Stimulated activated CD8-positive, alpha-beta memory T cell treated with anti-CD3 and anti-CD28 coated beads, Interleukin-7, amount 100 ng/mL, for 48 hours (primary cell): Measurements from ENCODE around the gene CCDC57.
"Not testable (repeated sequence)": the region's sequence is repeated elsewhere in the genome, so short reads cannot be mapped to it uniquely, and the experiment has no call there.

ENCODE experiments used
- DNase-seq, 2 donors: peaks; one replicate each; pipeline ENCODE4 v3.0.0-alpha.2; 2020; ENCODE audit warnings: low read depth in 1 of 2; ENCODE audit errors: extremely low read depth in 1 of 2

CCDC57 gene

GRCh38 chr17:82133166-82133953, 79.3 kb downstream of the CCDC57 start:
- DNase-seq: not testable (repeated sequence)

DNA sequence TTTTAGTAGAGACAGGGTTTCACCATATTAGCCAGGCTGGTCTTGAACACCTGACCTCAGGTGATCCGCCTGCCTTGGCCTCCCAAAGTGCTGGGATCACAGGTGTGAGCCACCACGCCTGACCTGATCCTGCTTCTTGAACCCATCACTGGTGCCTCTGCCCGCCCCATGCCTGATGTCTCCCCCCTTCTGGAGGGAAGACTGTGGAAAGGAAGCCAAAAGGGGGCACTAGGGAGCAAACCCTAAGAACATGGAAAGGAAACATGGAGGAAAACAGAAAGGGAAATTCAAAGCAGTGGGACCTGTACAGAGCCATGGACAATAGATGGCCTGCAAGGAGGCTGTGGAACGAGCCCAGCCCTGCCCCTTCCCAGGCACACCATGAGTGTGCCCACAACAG, 83.5 kb downstream of the CCDC57 start:
- DNase-seq: no peak

DNA sequence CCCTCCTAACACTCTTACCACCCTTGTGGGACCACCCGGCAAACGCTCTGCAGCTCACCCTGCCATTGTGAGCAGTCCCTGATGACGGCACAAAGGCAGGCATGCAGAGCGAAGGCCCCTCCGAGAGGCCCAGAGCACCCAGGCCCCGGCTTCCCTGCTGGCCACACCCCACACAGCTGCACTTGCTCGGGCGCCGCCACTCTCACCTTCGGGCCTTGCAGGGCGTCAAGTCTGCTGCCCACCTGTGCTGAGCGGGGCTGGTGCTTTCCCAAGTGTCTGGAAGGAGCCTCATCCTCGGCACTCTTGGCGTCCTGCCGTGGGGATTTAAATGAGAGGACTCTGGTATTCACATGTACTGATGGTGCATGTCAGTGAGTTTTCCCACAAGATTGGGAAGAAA, 84.4 kb downstream of the CCDC57 start:
- no peak for DNase-seq

DNA sequence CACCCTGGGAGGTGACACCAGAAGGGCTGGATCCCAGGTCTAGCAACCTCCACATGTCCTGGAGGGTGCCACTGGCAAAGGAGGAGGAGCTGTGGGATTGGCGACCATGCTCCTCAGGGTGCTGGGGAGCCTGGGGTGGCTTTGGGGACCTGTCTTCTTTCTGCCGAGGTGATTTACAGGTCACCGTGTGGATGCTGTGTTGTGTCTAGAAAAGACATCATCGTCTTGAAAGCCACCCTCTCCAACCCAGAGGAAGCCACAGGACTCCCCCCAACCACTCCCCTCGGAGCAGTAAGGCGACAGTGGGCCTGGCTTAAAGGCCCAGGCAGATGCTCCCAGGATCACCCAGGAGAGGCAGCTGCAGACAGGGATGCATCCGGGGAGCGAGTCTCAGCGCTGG, 84.9 kb downstream of the CCDC57 start:
- no peak for DNase-seq

DNA sequence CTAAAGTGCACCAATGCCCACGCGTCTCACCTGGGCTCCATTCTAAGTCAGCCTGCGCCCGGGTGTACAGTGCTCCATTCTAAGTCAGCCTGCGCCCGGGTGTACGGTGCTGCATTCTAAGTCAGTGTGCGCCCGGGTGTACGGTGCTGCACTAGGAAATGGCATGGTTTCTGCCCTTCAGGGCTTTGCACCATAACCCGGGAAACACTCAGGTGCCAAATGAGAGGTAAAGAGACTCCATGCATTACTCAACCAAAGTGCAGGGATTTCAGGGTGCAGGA, 85.4 kb downstream of the CCDC57 start:
- no peak for DNase-seq

GRCh38 chr17:82126556-82127314, 85.9 kb downstream of the CCDC57 start:
- DNase-seq: peak in 1 of 2 donors; percentile 39

DNA sequence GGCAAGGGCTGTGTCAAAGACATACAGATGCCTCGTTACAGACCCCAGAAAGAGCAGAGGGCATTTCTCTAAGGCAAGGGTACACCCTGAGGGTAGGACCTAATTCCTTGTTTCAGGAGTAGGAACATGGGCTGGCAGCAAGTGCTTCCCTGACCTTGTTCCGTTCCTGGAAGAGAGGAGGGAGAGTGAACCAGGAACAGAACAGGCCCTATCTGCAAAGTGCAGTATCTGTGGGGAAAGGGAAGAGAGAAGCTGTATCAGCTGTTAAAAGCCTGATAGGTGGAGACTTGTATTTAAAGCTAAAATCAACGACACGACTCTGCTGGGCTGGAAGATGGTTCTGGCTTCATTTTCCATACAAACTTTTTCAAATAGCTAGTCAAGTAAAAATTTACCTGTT, 88.5 kb downstream of the CCDC57 start:
- DNase-seq: no peak

DNA sequence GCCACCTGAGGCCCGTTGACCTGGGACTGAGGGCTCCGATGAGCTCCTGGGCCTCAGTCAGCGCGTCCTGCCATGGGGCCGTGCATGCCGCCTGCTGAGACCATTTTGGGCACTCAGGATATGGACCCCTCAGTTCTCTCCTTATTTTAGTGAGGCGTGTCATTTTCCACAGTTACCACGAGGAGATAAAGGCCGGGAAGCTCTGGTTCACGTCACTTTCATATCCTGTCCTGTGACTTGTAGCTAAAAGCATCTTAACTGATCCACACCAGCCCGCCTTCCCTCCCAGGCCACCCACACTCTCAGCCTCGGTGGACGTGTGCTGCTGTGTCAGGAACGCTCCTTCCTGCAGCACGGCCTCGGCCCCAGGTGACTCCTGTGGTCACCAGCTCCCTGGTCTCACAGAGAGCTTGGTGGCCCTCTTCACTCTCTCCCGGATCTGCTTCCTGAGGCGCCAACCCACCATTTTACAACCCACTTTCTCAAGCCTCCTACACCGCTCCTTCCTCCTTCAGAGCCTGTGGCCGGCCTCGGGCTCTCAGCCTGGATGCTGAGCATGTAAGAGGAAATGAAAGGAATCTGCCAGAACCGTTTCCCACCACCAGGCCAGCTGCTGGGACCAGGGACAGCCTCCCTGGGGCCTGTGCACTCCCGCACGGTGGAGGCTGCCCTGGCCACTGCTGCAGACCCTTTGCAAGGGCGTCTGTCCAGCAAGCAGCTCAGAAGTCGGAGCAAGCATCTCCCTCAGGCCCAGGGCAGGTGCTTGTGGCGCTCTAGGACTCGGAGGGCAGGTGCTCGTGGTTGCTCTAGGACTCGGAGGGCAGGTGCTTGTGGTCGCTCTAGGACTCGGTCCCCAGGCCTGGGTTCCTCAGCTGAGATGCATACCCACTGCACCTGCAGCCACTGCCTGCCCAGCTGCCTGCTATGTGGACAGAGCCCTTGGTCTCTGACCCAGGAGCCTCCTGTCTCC, 90.7 kb downstream of the CCDC57 start:
- DNase-seq: no peak

DNA sequence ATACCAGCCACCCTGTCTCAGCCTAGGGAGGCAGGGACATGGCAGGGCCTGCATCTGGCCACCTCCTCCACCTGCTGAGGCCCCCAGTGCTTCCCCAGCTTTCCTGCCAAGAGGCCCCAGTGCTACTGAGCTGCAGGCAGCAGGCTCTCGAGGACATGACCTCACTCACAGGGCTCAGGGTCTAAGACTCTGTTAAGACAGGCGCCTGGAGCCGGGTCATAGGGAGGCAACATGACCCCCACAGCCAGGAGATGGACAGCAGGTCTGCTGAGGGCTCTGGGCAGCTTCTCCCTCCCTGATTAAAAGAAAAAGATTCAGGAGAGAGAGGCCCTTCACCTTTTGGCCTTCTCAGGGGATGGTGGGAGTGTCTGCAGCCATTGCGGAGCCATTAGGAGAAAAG, 91.4 kb downstream of the CCDC57 start:
- no peak for DNase-seq

- no peak for DNase-seq
Measured at GRCh38 chr17:82120148-82120547, 92.5 kb downstream of the CCDC57 start.

- no peak for DNase-seq
Measured at GRCh38 chr17:82118815-82119380, 93.7 kb downstream of the CCDC57 start.

GRCh38 chr17:82118168-82118814, 94.4 kb downstream of the CCDC57 start:
- DNase-seq: no peak

- no peak for DNase-seq
Measured at GRCh38 chr17:82117139-82118090, 95.2 kb downstream of the CCDC57 start.

DNA sequence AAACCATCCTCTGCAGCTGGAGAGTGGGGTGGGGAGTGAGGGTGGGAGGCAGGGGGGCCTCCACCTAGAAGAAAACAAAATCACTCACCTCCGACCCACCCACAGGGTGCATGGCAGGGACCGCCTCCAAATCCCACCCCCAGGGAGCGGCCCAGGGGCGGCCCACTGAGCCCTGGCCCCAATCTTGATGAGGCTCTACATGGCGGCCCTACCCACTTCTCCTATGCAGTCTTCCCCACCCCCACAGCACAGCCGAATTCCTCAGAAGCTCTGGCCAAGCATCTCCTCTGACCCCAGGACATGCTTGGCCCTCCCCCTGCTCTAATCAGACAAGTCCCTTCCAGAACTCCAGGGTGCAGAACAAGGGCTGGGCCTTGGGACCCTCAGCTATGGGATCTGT, 96.4 kb downstream of the CCDC57 start:
- no peak for DNase-seq

DNA sequence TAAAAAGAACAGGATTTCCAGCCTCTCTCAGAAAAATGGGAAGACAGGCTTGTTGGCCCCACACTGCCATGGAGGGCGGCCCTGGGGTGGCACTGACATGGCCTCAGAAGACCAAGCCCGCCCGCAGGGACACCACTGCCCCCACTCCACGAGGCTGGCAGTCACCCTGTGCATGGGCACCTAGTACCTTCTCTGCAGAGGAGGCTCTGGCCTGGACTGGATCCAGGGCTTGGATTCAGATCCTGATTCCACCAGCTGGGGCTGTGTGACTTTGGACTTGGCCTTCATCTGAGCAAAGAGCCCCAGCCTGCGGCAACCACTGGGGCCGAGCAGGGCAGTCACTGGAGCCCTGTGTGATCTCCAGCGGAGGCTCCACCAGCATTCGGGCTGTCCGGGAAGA, 97.8 kb downstream of the CCDC57 start:
- no peak for DNase-seq

- no peak for DNase-seq
Measured at GRCh38 chr17:82114447-82114846, 98.2 kb downstream of the CCDC57 start.

- DNase-seq: no peak
Measured at GRCh38 chr17:82113941-82114340, 98.7 kb downstream of the CCDC57 start.

GRCh38 chr17:82113422-82113821, 99.2 kb downstream of the CCDC57 start:
- DNase-seq: no peak

GRCh38 chr17:82112914-82113311, 99.7 kb downstream of the CCDC57 start:
- DNase-seq: no peak
